Spleen (tissue), 7 donors: Measurements from ENCODE around the gene ZNF500.

Experiments
- CTCF ChIP-seq, 11 experiments: fragments of 200-600 bp in 7 of 11; fragments of 450-650 bp in 4 of 11; sonication (generic) in 4 of 11; IDR thresholded peaks in 8 of 11; conservative IDR thresholded peaks in 3 of 11; 1 replicate in 7 of 11; 2 replicates in 4 of 11; pipeline versions ENCODE4 v1.4.0 to v1.8.0; 2016 to 2021; ENCODE audit warnings: antibody characterized with exemption in 11 of 11, inconsistent platforms in 4 of 11, mild to moderate bottlenecking in 1 of 11
- POLR2A ChIP-seq, 3 donors: fragments of 450-650 bp; IDR thresholded peaks; one replicate each; pipeline ENCODE4 v1.5.1; 2017; ENCODE audit warnings: antibody characterized with exemption in 3 of 3, mild to moderate bottlenecking in 1 of 3
- POLR2AphosphoS5 ChIP-seq, 3 donors: sonication (generic); formaldehyde crosslinking; IDR thresholded peaks; one replicate each; pipeline ENCODE4 v1.5.1; 2017; ENCODE audit warnings: antibody characterized with exemption in 3 of 3
- donor health status: DM: no; HTN: no; CAD: no; lungs with moderate emphysema.
- donor health status: DM: no; HTN: no; CAD: no.
- donor health status: DM: no; HTN: no; CAD: no.

GRCh38 chr16:4800290-4801041 lies 33.5 kb upstream of the ZNF500 start:
- no peak for TF ChIP-seq CTCF (IDR thresholded peaks at IDR 0.05 in 8 of 11, conservative IDR thresholded peaks at IDR 0.05 in 3 of 11)
- no peak for TF ChIP-seq POLR2A (IDR thresholded peaks at IDR 0.05)
- peak; percentile 63 to 81 (median 79) for TF ChIP-seq POLR2AphosphoS5 (IDR thresholded peaks at IDR 0.05)
